Activated CD4-positive, alpha-beta T cell treated with anti-CD3 and anti-CD28 coated beads for 24 hours (primary cell): ENCODE results near the gene CAV1.

Source experiments
- DNase-seq, 2 donors: peaks; one replicate each; pipeline ENCODE4 v3.0.0-alpha.2; 2020; ENCODE audit warnings: low read depth in 2 of 2

The CAV1 gene

GRCh38 chr7:116530107-116530820, 5.4 kb downstream of the CAV1 start:
- DNase-seq: no peak

- no peak for DNase-seq
Measured at GRCh38 chr7:116532102-116532688, 7.4 kb downstream of the CAV1 start.

- no peak for DNase-seq
Measured at GRCh38 chr7:116534790-116535189, 10.0 kb downstream of the CAV1 start.

- no peak for DNase-seq
Measured at GRCh38 chr7:116535416-116535815, 10.6 kb downstream of the CAV1 start.

- no peak for DNase-seq
Measured at GRCh38 chr7:116538138-116538537, 13.3 kb downstream of the CAV1 start.

- no peak for DNase-seq
Measured at GRCh38 chr7:116539879-116540278, 15.0 kb downstream of the CAV1 start.

- no peak for DNase-seq
Measured at GRCh38 chr7:116540743-116541142, 15.9 kb downstream of the CAV1 start.

- DNase-seq: no peak
Measured at GRCh38 chr7:116541951-116542350, 17.1 kb downstream of the CAV1 start.

GRCh38 chr7:116542618-116543017, 17.8 kb downstream of the CAV1 start:
- DNase-seq: no peak

GRCh38 chr7:116543664-116544063, 18.8 kb downstream of the CAV1 start:
- DNase-seq: no peak

GRCh38 chr7:116544487-116544886, 19.7 kb downstream of the CAV1 start:
- DNase-seq: no peak

GRCh38 chr7:116545411-116545993, 20.7 kb downstream of the CAV1 start:
- no peak for DNase-seq

GRCh38 chr7:116546054-116546453, 21.2 kb downstream of the CAV1 start:
- no peak for DNase-seq

GRCh38 chr7:116546916-116547315, 22.1 kb downstream of the CAV1 start:
- no peak for DNase-seq

GRCh38 chr7:116547347-116547746, 22.5 kb downstream of the CAV1 start:
- DNase-seq: no peak

- no peak for DNase-seq
Measured at GRCh38 chr7:116548506-116548905, 23.7 kb downstream of the CAV1 start.

- no peak for DNase-seq
Measured at GRCh38 chr7:116549370-116549769, 24.5 kb downstream of the CAV1 start.

- DNase-seq: no peak
Measured at GRCh38 chr7:116551692-116552091, 26.9 kb downstream of the CAV1 start.

- DNase-seq: no peak
Measured at GRCh38 chr7:116552602-116553001, 27.8 kb downstream of the CAV1 start.

GRCh38 chr7:116553168-116553964, 28.5 kb downstream of the CAV1 start:
- no peak for DNase-seq

GRCh38 chr7:116554436-116554835, 29.6 kb downstream of the CAV1 start:
- DNase-seq: no peak

- no peak for DNase-seq
Measured at GRCh38 chr7:116554911-116555310, 30.1 kb downstream of the CAV1 start.
